HG03439 (cell line): ENCODE data around the gene ZC3H18.
"Not testable (repeated sequence)": the region's sequence is repeated elsewhere in the genome, so short reads cannot be mapped to it uniquely, and the experiment has no call there.

ENCODE experiments used
- ATAC-seq: cut with Tn5 transposase; IDR thresholded peaks from one replicate; pipeline ENCODE4 v1.9.1; 2021; ENCODE audit warnings: mild to moderate bottlenecking, moderate library complexity; ENCODE audit not compliant: unreplicated experiment

Gene ZC3H18

DNA sequence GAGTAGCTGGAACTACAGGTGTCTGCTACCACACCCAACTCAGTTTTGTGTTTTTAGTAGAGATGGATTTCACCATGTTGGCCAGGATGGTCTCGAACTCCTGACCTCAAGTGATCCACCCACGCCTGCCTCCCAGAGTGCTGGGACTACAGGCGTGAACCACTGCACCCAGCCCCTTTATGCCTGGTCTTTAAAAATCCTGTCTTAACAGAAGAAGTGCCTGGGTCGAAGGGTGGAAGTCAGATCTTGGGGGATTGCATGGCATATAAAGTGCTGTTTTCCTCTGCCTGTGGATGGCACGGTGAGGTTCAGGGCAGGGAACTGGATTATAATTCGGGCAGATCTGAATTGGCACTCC lies 30.3 kb downstream of the ZC3H18 start:
- no peak for ATAC-seq

DNA sequence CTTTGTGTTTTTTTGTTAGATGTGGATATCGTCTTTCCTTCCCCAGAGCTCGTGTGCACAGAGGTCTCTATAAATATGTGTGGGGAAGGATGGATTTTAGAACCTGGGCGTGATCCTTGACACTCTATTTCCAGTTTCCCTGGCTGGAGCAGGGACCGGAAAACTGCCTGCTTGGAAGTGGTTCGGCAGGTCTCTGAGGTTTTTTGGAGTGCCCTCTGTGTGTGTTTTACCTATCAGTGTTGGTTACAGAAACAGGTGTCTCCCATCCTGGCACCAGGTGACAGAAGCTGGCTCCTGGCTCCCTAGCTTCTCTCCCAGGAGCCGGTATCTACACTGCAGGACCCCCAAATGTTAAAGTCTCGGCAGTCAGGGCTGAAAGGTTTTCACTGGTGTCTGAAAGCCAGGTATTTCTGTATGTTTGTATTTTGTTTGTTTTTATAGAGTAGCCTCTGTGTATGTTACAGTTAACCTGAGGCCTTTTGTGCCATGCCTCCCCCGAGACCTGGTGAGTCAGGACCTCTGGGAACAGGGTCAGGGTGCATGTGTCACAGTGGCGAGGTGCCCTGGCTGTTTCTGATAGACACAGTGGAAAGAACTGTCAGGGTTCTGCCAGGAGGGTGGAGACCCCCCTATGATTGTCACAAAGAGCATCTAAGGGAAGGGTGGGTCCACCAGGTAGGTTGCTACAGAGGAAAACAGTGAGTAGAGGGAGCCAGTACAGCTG lies 31.3 kb downstream of the ZC3H18 start:
- no peak for ATAC-seq

DNA sequence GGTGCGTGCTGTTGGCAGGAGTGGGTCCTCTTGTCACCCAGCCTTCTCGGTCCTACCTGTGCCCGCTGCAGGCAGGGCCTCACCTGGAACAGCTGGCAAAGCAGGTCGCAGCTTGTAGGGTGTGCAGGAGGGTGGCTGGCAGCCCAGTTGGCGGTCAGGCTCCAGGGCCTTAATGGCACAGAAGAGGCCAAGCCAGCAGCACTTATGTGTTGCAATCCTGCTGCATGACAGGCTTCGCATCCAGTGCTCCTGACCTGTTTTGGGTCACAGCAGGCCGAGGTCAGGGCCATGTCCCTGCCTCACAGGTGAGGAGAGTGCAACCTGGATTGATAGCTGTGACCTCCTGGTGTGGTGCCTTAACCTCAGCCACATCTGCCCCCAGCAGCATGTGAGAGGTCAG lies 31.9 kb downstream of the ZC3H18 start:
- ATAC-seq: no peak

DNA sequence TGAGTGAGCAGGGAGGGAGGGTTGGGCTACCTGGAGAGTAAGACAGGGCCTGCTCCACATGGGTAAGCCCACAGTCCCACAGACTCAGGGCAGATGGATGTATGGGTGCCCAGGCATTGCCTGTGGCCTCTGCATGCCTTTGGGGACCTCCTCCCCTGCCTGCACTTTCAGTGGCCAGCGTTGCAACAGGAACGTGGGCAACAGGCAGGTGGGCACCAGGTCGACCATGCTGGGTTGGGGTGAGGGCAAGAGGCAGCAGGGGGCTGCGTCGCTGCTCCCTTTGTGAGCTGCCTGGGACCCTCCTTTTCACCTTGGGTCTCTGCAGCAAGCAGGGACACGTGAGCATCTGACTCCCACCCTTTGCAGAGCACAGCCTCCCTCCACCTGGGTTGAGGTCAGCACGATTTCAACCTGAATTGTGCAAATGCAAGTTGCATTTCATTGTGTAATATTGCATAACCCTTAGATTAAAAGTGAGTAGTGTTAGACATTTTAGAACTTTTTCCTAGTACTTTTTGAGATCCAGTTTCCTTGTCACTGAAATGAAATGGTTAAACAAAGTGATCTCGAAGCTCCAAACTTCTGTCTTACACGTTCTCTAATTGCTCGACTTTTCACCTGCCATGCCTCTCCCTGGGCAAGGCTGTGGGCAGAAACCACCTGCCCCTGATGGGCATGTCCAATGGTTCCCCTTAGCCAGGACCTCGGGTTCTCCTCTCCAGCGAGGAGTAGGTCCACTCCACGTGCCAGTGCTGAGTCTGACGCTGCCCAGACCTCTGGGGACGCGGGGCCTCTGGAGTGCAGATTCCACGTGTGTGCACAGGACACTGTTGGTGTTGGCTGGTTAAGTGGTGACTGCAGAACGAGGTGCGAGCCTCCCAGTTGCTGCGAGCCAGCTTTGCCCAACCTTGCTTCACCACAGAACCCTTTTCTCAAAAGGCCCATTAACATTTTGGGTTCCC lies 35.3 kb downstream of the ZC3H18 start:
- ATAC-seq: no peak

DNA sequence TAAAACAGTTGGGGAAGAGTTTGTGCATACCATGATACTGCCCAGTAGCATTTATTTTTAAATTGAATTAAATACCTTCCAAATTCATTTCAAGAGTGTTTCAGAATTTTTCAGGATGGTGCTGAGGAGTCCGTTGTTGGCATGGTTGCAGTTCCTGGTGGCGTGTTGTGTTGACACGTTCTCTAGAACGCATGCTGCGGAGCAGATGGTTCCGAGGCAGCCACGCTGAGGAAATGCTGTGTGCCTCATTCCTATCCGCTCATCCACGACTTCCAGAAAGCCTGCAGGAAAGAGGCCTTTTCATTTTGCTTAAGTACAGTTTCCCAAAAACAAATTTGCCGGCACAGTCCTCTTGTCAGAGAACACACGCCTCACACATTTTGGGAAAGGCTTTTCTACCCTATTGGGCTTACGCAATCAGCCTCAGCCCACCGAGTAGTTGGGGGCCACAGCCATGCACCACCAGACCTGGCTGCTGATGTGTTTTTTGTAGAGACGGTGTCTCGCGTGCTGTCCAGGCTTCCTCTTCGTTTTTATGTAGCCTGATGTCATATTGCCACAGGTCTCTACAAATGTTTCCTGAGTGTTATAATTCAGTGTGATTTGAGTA lies 36.0 kb downstream of the ZC3H18 start:
- ATAC-seq: no peak

DNA sequence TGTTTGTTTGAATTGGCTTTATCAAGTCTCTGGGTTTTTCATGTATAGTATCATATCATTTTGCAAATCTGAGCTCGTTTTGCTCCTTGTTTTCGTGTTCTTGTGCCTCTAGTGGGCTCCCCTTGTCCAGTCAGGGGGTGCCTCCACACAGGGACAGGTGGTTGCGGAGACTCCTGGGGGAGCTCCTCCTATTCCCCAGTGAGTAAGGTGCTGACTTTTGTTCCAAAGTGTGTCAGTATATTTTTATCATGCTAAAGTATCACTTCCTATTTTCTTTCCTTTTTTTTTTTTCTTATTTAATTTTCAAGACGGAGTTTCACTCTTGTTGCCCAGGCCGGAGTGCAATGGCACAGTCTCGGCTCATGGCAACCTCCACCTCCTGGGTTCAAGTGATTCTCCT lies 37.9 kb downstream of the ZC3H18 start:
- ATAC-seq: no peak

DNA sequence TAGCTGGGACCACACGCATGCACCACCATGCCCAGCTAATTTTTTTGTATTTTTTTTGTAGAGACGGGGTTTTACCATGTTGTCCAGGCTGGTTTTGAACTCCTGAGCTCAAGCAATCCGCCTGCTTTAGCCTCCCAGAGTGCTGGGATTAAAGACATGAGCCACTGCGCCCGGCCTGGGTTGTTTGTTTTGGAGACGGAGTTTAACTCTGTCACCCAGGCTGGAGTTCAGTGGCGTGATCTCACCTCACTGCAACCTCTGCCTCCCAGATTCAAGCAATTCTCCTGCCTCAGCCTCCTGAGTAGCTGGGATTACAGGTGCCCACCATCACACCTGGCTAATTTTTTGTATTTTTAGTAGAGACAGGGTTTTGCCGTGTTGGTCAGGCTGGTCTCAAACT lies 39.2 kb downstream of the ZC3H18 start:
- ATAC-seq: not testable (repeated sequence)

DNA sequence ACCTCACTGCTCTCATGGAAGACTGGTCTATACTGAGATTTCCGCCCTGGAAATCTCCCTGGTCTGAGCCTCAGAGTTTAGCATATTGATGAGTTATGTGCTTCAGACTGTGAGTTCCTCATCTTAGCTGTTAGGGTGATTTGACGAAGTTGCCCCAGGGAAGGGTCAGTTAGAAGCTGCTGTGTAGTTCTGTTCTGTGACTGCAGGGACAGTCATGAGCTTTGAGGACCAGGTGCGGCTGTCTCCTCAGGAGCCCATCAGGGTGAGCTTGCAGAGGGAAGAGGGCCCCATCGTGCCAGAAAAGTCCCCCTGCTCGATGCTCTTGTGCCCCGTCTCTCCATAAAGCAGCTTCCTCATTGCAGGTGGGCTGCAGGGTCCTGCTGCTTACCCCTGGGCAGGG lies 39.9 kb downstream of the ZC3H18 start:
- no peak for ATAC-seq

DNA sequence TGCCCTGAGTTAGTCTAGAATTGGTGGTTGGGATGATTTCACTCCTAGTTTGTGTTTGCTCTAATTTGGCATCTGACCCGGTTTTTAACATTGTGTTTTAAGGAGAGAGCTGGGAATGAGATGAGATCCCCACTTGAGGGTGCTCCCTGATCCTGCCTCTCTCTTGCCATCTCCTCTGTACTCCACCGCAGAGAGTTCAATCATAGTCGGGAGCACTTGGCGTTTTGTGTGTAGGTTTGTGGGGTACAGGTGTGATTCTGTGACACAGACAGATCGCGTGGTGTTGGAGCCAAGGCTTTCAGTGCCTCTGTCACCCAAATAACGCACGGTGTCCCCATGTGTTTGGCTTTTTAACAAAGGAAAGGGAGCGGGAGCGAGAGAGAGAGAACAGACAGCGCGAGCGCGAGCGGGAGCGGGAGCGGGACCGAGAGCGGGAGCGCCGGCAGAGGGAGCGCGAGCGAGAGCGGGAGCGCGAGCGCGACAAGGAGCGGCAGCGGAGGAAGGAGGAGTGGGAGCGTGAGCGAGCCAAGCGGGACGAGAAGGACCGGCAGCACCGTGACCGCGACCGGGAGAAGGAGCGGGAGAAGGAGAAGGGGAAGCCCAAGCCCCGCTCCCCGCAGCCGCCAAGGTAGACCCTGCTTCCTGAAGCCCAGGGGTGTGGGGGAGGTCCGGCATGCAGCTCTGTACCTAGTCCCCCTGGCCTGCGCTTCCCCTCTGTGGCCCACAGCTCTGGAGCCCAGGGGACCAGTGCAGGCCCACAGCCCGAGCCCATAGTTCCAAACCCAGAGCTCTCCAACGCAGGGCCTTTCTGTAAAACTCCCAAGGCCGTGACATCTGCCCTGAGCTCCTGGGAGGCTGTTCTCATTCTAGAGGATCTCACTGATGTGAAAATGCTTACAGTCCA lies 41.0 kb downstream of the ZC3H18 start:
- ATAC-seq: no peak

DNA sequence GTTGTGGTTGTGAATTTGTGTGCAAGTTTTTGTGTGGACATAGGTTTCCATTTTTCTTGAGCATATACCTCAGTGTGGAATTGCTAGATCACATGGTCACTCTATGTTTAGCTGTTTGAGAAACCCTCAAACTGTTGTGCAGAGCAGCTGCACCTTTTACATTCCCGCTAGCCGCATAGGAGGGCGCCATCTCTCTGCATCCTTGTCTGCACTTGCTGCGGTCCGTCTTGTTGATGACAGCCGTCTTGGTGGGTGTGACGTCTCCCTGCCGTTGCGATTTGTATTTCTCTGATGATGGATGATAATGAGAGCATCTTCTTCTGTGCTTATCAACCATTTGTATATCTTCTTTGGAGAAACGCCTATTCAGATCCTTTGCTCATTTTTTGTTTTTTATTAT lies 43.1 kb downstream of the ZC3H18 start:
- ATAC-seq: no peak

DNA sequence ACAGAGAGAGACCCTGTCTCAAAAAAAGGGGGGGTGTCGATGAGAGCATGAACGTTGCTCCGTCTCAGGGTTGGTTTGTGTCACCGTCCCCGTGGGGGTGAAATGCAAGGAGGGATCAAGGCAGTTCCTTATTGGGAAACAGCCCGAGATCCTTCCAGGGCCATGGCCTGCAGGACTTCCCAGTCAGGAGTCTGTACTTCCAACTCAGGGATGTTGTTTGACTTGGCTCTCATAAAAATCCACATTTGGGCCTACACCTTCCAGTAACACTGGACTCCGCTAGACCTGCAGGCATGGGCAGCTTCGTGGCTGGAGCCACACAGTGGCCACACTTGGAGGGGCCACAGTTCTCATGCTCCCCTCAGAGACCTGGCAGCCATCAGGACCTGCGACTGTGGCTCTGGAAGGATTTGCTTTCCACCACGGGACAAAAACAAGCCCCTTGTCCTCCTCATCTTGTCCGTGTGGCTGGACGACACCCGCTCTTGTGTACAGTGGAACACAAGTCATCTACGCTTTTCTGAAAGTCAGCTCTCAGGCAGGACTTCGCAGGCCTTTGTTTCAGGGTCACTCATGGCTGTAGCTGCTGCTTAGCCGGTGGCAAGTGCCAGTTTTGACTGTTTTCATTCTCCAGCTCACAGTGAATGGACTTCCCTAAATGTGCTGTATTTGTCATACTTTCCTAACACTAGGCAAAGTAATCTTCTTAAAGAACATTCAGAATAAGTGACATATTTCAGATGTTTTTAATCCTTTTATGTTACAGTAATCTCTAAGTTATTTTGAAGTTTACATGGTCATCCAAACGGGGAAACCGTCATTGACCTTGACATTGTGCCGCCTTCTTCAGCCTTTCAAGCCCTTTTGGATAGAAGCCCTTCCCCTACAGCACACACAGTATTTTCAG lies 44.0 kb downstream of the ZC3H18 start:
- ATAC-seq: no peak

DNA sequence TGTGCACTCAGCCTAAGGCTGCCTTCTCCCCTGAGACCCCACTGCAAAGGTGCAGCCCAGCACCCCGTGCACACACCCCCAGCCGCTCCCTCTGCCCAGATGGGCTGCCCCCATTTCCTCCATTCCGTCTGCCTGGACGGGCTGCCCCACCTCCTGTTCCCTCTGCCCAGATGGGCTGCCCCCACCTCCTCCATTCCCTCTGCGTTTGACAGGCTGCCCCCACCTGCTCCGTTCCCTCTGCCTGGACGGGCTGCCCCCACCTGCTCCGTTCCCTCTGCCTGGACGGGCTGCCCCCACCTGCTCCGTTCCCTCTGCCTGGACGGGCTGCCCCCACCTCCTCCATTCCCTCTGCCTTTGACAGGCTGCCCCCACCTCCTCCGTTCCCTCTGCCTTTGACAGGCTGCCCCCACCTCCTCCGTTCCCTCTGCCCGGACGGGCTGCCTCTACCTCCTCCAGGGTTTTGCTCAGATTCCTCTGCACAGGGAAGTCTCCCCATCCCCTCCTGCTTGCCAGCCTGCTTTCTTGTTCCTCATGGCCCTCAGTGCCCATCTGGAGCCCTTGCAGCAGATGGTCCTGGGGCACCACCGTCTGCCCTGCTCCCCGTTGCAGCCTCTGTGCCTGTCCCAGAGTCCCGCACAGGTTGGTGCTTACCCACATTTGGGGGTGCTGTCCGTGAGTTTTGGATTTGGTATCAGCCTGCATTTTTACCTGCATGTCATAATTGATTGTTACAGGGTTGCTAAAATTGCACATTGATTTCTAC lies 44.8 kb downstream of the ZC3H18 start:
- ATAC-seq: no peak

DNA sequence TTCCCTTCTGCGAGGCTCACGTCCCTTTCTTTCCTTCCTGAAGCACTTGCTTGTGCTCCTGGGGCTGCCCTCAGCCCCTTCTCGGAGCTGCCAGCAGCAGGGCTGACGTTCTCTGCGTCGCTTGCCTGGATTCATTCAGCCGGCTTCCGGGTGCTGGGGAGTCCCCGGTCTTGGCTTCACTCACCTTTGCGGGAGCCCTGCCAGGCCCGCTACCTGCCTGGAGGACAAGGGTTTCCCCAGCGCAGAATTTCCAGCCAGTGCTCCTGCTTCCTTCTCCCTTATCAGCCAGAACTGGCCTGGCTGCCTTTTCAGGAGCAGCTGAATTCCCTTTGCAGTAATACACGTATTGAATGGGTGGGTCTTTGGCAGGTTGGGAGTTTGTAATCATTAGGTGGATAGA lies 46.1 kb downstream of the ZC3H18 start:
- ATAC-seq: no peak

DNA sequence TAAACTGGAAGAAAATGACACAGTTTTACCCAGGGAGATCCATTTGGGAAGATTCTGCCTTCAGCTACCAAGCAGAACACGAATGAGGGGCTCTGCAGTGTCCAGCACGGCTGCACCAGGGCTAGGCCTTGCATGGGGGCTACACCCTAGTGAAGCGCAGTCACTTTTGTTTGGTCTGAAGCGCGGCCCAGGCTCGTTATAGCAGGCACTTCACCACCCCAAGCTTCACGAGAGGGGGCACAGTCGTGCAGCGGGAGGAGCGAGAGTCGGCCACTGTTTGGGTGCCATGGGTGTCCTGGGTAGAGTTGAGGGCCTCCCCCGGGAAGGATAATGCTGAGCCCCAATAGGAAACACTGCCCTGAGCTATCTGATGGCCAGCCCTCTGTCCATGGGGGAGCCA lies 46.5 kb downstream of the ZC3H18 start:
- ATAC-seq: no peak

DNA sequence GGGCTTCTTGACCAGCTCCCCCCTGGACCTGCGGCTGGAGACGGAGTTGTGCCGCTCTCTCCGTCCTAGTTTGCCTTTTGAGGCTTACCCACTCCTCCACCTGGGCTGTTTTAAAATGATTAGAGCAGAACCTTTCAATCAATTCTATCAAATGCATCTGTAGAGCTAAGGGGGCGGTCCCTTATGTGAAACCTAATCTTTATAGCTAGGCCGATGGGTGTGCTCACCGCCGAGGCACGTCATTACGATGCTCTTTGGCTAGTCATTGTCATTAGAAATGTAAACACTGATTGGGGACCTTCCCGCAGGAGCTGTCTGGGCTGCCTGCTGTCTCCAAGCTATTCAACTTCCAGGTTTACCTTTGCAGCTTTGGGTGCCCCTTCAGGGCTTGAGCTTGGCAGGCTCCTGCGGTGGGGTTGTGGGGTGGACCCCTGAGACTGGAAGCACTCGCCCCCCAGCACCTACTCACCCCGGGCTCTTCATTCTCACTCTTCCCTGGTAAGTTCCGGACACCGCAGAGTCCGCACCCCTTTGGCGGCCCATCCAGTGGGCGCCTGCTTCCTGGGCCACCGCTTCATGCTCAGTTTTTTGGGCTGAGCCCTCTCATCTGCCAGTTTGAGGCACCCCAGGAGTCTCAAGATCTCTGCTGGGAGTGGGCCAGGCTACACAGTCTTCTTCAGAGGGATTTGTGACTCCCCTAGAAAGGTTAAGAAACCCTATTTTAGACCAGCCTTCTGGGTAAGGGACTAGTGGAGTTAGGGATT lies 47.2 kb downstream of the ZC3H18 start:
- ATAC-seq: no peak

DNA sequence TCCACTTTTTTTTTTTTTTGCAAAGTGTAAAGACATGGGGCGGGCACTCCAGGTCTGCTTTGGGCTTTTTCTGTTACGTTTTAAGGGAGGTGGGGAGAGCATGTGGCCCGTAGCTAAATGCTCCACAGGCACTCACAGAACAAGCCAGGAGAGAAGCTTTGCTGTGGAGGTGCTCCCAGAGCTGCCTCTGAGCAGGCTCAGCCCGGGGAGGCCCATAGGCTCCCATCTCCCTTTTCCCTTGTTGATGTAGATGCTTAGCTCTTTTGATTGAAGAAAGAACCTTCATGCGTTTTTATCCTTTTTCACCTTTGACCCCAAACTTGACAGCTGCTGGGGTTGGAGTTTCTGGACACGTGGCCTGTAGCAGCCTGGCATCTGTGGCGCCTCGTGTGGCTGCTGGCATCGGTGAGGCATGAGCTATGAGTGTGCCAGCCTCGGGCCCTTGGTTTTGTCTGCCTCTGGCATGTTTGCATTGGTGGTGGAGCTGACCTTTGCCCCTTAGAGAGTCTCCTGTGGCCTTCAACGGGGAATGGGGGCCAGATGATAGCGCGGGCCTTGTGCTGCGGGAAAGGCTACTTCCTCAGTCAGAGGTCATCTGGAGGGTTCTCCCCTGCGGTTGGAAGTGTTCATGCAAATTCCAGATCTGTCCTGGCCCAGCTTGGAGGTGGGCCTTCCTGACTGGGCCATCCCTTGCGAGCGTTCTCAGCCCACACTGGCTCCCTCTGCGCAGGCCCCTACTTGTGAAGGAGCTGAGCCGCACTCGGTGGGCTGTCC lies 48.2 kb downstream of the ZC3H18 start:
- no peak for ATAC-seq

DNA sequence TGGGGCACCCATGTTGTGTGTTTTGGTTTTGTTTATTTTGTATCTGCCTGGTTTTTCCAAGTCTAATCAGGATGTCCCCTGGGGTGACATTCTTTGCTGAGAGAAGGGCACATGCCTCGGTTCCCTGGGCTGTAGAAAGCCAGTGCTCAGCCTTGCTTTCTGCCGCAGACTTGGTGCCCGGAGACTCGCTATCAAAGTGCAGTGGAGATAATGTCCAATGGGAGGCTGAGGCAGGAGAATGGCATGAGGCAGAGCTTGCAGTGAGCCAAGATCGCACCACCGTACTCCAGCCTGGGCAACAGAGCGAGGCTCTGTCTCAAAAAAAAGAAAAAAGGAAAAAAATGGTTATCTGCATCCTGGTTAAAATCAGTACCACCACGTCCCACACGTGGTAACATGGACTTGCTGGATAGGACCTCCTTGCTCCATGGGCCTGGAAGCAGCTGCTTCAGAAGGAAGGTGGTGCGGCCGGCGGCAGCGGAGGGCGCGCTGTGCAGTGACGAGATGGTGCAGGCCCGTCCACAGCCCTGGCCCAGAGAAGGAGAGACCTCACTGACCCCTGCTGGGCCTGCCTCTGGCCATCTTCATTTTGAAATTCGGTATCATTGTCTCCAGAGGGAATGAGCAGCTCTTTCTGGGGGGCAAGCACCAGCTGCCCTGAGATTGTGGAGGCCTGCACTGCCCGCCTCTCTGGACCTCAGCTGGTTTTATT lies 48.9 kb downstream of the ZC3H18 start:
- no peak for ATAC-seq
